SH-SY5Y (cell line): ENCODE results near the gene PLLP.

Experiments
- GATA2 ChIP-seq: IDR thresholded peaks from 2 replicates; pipeline ENCODE4 v1.6.1; 2011; ENCODE audit warnings: mild to moderate bottlenecking, low read depth, low read length
- GATA3 ChIP-seq: IDR thresholded peaks from 2 replicates; pipeline ENCODE4 v1.6.1; 2011; ENCODE audit warnings: low read depth, mild to moderate bottlenecking, low read length, moderate library complexity

GRCh38 chr16:57216968-57217367, 67.5 kb downstream of the PLLP start:
- TF ChIP-seq GATA2 (no peak), GATA3 (no peak)
